Central memory CD8-positive, alpha-beta T cell (primary cell): ENCODE measurements around the gene NFASC.

Experiments
- ATAC-seq: fragments of 150-1000 bp; cut with Tn5 transposase; replicated peaks from 2 replicates; pipeline ENCODE4 v1.10.0; 2022; ENCODE audit warnings: mild to moderate bottlenecking, moderate FRiP score, moderate number of reproducible peaks; ENCODE audit not compliant: poor library complexity, severe bottlenecking; ENCODE audit errors: extremely low read depth
- DNase-seq, 2 donors: peaks; one replicate each; pipeline ENCODE4 v3.0.0; 2021; ENCODE audit warnings: low spot score in 2 of 2
- H3K27ac Mint-ChIP-seq: one replicate; pipeline ENCODE4 v1.8.0; 2022; ENCODE audit warnings: low read depth, mild to moderate bottlenecking, moderate library complexity, mixed read lengths
- H3K27me3 Mint-ChIP-seq: one replicate; pipeline ENCODE4 v1.8.0; 2022; ENCODE audit warnings: mixed read lengths
- H3K36me3 Mint-ChIP-seq: one replicate; pipeline ENCODE4 v1.8.0; 2022; ENCODE audit warnings: mild to moderate bottlenecking, moderate library complexity, mixed read lengths; ENCODE audit not compliant: insufficient read depth
- H3K4me1 Mint-ChIP-seq: one replicate; pipeline ENCODE4 v1.8.0; 2022; ENCODE audit warnings: mixed read lengths
- H3K4me3 Mint-ChIP-seq: one replicate; pipeline ENCODE4 v1.8.0; 2022; ENCODE audit warnings: mild to moderate bottlenecking, moderate library complexity, mixed read lengths
- H3K9me3 Mint-ChIP-seq: one replicate; pipeline ENCODE4 v1.8.0; 2022; ENCODE audit warnings: mixed read lengths

The NFASC gene

GRCh38 chr1:204923626-204924012 lies 53.0 kb downstream of the NFASC start:
- ATAC-seq: no peak
- Mint-ChIP-seq H3K27ac (no peak overlapping the region), H3K27me3 (peaks cover 46% of the 10 kb centered on the region), H3K4me1 (no peaks in the 10 kb centered on the region), H3K4me3 (no peak overlapping the region), H3K36me3 (no peaks in the 10 kb centered on the region), H3K9me3 (no peaks in the 10 kb centered on the region)
- no peak for DNase-seq

DNA sequence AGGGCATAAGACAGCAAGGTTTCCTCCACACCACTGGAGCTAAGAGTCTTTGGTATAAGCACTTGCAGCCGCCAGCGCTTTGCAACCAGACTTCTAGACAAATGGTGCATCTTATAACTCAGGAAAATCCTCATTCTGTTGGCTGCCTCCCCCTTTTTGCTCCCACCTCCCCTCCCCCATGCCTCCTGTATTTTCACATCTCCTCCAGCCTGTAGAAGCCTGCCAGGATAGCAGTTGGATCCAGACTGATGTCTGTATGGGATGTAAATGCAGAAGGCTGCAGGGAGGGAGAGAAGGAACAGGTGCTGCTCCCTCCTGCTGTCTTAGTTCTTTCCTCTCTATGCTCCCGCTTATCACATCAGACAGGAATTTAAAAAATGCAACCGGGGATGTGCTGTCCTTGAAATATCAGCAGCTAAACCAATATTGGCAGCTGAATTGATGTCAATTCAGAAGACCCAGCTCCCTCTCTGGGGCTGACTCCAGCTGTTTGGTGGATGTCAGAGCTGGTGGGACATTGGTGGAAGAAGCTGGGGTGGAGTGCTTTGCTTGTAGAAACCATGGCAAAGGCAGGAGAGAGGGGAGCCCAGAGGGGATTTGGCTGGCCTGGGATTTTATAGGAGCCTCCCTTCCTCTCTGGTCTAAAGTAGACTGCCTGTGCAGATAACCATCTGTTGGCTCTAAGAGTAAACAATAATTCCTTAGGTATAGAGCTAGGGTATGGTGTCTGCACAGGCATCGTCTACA lies 53.5 kb downstream of the NFASC start:
- Mint-ChIP-seq H3K9me3 (no peaks in the 10 kb centered on the region), H3K4me1 (no peaks in the 10 kb centered on the region), H3K36me3 (no peaks in the 10 kb centered on the region), H3K27ac (no peak overlapping the region), H3K4me3 (no peak overlapping the region), H3K27me3 (peaks cover 46% of the 10 kb centered on the region)
- DNase-seq: no peak
- no peak for ATAC-seq

GRCh38 chr1:204925701-204926100 lies 55.0 kb downstream of the NFASC start:
- H3K9me3 Mint-ChIP-seq: no peaks in the 10 kb centered on the region
- no peaks in the 10 kb centered on the region for H3K36me3 Mint-ChIP-seq
- no peaks in the 10 kb centered on the region for H3K4me1 Mint-ChIP-seq
- ATAC-seq (no peak), DNase-seq (no peak)
- no peak overlapping the region for H3K4me3 Mint-ChIP-seq
- peaks cover 32% of the 10 kb centered on the region for H3K27me3 Mint-ChIP-seq
- H3K27ac Mint-ChIP-seq: no peak overlapping the region

GRCh38 chr1:204927673-204928641 lies 57.3 kb downstream of the NFASC start:
- Mint-ChIP-seq H3K4me3 (no peak overlapping the region), H3K36me3 (no peaks in the 10 kb centered on the region), H3K27ac (no peak overlapping the region), H3K4me1 (no peaks in the 10 kb centered on the region), H3K9me3 (no peaks in the 10 kb centered on the region), H3K27me3 (peaks cover 19% of the 10 kb centered on the region)
- DNase-seq: no peak
- ATAC-seq: no peak

GRCh38 chr1:204928671-204929486 lies 58.2 kb downstream of the NFASC start:
- Mint-ChIP-seq H3K27me3 (peaks cover 19% of the 10 kb centered on the region), H3K27ac (no peak overlapping the region), H3K4me3 (no peak overlapping the region), H3K36me3 (no peaks in the 10 kb centered on the region), H3K4me1 (no peaks in the 10 kb centered on the region), H3K9me3 (no peaks in the 10 kb centered on the region)
- no peak for ATAC-seq
- no peak for DNase-seq

DNA sequence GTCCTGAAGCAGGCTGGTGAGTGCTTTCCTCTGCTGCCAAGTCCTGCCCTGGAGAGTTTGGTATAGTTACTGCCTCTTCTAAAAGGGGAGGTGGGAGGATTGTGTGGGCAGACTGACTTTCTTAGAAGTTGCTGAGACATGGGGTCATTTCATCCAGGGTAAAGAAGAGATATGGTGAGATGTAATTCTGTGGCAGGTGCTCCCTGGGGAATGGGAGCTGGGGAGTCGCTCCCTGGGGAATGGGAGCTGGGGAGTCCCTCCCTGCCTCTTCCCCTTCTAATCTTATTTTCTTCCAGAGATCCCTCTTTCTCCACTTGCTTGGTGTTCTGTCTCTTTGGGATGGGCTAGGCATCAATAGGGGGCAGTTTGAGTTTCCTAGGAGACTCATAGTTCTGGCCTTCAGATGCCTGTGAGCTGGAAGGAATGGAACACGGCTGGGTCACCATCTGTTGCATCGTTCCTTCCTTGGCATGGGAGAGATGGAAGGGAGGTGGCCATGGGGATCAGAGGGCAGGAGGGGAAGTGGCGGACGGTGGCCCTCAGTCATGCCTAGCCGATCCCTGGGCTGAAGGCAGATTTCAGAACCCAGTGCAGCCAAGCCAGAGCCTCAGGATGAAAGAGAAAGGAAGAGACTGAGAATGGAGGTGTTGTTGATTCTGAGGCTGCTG lies 59.0 kb downstream of the NFASC start:
- no peaks in the 10 kb centered on the region for H3K4me1 Mint-ChIP-seq
- no peak overlapping the region for H3K4me3 Mint-ChIP-seq
- H3K9me3 Mint-ChIP-seq: no peaks in the 10 kb centered on the region
- peaks cover 13% of the 10 kb centered on the region for H3K27me3 Mint-ChIP-seq
- H3K36me3 Mint-ChIP-seq: no peaks in the 10 kb centered on the region
- ATAC-seq (no peak), DNase-seq (no peak)
- H3K27ac Mint-ChIP-seq: no peak overlapping the region

- no peaks in the 10 kb centered on the region for H3K4me1 Mint-ChIP-seq
- ATAC-seq (no peak), DNase-seq (no peak)
- H3K9me3 Mint-ChIP-seq: no peaks in the 10 kb centered on the region
- no peak overlapping the region for H3K27ac Mint-ChIP-seq
- no peaks in the 10 kb centered on the region for H3K36me3 Mint-ChIP-seq
- H3K4me3 Mint-ChIP-seq: no peak overlapping the region
- peaks cover 12% of the 10 kb centered on the region for H3K27me3 Mint-ChIP-seq
These were observed 59.5 kb downstream of the NFASC start for GRCh38 chr1:204930155-204930523.

GRCh38 chr1:204931313-204931712 lies 60.7 kb downstream of the NFASC start:
- DNase-seq (no peak), ATAC-seq (no peak)
- Mint-ChIP-seq H3K4me1 (no peaks in the 10 kb centered on the region), H3K9me3 (no peaks in the 10 kb centered on the region), H3K36me3 (no peaks in the 10 kb centered on the region), H3K27ac (no peak overlapping the region), H3K27me3 (peaks cover 12% of the 10 kb centered on the region), H3K4me3 (no peak overlapping the region)

- Mint-ChIP-seq H3K27me3 (peaks cover 16% of the 10 kb centered on the region), H3K36me3 (no peaks in the 10 kb centered on the region), H3K27ac (no peak overlapping the region), H3K9me3 (no peaks in the 10 kb centered on the region), H3K4me1 (no peaks in the 10 kb centered on the region), H3K4me3 (no peak overlapping the region)
- DNase-seq (no peak), ATAC-seq (no peak)
These were observed 61.3 kb downstream of the NFASC start for GRCh38 chr1:204931768-204932572.

DNA sequence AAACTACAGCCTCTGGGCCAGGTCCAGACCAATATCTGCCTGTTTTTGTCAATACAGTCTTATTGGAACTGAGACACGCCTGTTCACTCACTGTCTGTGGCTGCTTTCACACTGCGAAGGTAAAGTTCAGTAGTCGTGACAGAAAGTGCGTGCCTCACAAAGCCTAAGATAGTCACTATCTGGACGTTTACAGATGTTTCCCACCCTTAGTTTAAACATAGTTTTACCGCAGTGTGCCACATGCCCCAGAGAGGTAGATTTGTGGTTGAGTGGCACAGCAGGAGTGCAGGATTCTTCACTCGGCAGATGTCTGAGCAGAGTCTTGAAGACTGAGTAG lies 61.9 kb downstream of the NFASC start:
- Mint-ChIP-seq H3K4me3 (no peak overlapping the region), H3K27me3 (peaks cover 16% of the 10 kb centered on the region), H3K9me3 (no peaks in the 10 kb centered on the region), H3K36me3 (no peaks in the 10 kb centered on the region), H3K4me1 (no peaks in the 10 kb centered on the region), H3K27ac (no peak overlapping the region)
- no peak for DNase-seq
- ATAC-seq: no peak

DNA sequence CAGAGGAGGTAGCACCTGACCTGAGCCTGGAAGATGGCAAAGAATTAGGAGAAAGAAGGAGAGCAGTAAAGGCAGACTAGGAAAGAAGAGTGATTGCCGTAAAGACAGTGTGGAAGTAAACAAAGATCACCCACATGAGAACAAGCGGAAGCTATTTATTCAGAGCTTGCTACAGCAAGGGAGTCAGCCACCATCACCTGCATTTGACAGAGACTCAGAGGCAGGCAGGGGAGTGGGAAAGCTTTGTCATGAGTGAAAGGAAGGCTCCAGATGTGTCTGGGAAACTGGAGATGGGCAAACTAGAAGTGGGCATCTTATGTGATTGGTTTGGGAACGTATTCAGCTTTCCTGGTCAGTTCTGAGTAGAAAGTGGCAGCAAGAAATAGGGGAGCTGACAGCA lies 64.5 kb downstream of the NFASC start:
- ATAC-seq (no peak), DNase-seq (no peak)
- peaks cover 10% of the 10 kb centered on the region for H3K27me3 Mint-ChIP-seq
- H3K9me3 Mint-ChIP-seq: no peaks in the 10 kb centered on the region
- no peak overlapping the region for H3K4me3 Mint-ChIP-seq
- H3K36me3 Mint-ChIP-seq: no peaks in the 10 kb centered on the region
- no peak overlapping the region for H3K27ac Mint-ChIP-seq
- no peaks in the 10 kb centered on the region for H3K4me1 Mint-ChIP-seq
